ENCODE results near the gene CADPS. TPM values are rescaled to one million over a fixed set of nuclear protein-coding genes. Genes with fewer than 3 reads are reported as not detected.

CADPS gene
- total RNA-seq, 4 donors from 2014 or later = 0.31 to 14.4 (median 5.2) TPM

- no peak for TF ChIP-seq CTCF (IDR thresholded peaks at IDR 0.05)
- TF ChIP-seq EP300 (IDR thresholded peaks at IDR 0.05) = no peak
- no peak for TF ChIP-seq POLR2AphosphoS5 (IDR thresholded peaks at IDR 0.05)
- no peak for TF ChIP-seq POLR2A (IDR thresholded peaks at IDR 0.05)
- H3K36me3 ChIP-seq = no peaks in the 10 kb centered on the region
- no peaks in the 10 kb centered on the region for H3K27me3 ChIP-seq
- no peak overlapping the region for H3K27ac ChIP-seq
- no peaks in the 10 kb centered on the region for H3K4me1 ChIP-seq
- H3K9me3 ChIP-seq = no peaks in the 10 kb centered on the region
- WGBS, 2 donors (ENCODE audit: low coverage in 1 of 2) = 82 to 84% methylated on average over 2 to 3 of the region's 4 CpGs
- no peak overlapping the region for H3K4me3 ChIP-seq
- ATAC-seq = no peak
Measured at GRCh38 chr3:62462788-62463187, 412.4 kb downstream of the CADPS start.

- Histone ChIP-seq H3K27ac (no peak overlapping the region), H3K27me3 (no peaks in the 10 kb centered on the region), H3K36me3 (no peaks in the 10 kb centered on the region), H3K4me1 (no peaks in the 10 kb centered on the region), H3K4me3 (no peak overlapping the region), H3K9me3 (no peaks in the 10 kb centered on the region)
- no peak for TF ChIP-seq CTCF (IDR thresholded peaks at IDR 0.05)
- TF ChIP-seq POLR2AphosphoS5 (IDR thresholded peaks at IDR 0.05) = no peak
- TF ChIP-seq POLR2A (IDR thresholded peaks at IDR 0.05) = no peak
- TF ChIP-seq EP300 (IDR thresholded peaks at IDR 0.05) = no peak
- no peak for ATAC-seq
- 75 to 76% methylated on average over 11 to 16 of the region's 19 CpGs for WGBS, 2 donors (ENCODE audit: low coverage in 1 of 2)
Measured at GRCh38 chr3:62462104-62462762, 413.0 kb downstream of the CADPS start.

- Histone ChIP-seq H3K36me3 (no peaks in the 10 kb centered on the region), H3K27ac (no peak overlapping the region), H3K27me3 (peaks cover 13% of the 10 kb centered on the region), H3K4me3 (no peak overlapping the region), H3K4me1 (no peaks in the 10 kb centered on the region), H3K9me3 (no peaks in the 10 kb centered on the region)
- TF ChIP-seq POLR2A (IDR thresholded peaks at IDR 0.05) (no peak), POLR2AphosphoS5 (IDR thresholded peaks at IDR 0.05) (no peak)
- WGBS, 2 donors (ENCODE audit: low coverage in 1 of 2) = 36 to 88% methylated on average over 1 to 3 of the region's 4 CpGs
- no peak for ATAC-seq
Measured at GRCh38 chr3:62454916-62455315, 420.3 kb downstream of the CADPS start.

- peaks cover 13% of the 10 kb centered on the region for H3K27me3 ChIP-seq
- H3K9me3 ChIP-seq = no peaks in the 10 kb centered on the region
- no peaks in the 10 kb centered on the region for H3K4me1 ChIP-seq
- H3K36me3 ChIP-seq = no peaks in the 10 kb centered on the region
- 75 to 84% methylated on average over 5 to 6 of the region's 6 CpGs for WGBS, 2 donors (ENCODE audit: low coverage in 1 of 2)
- H3K4me3 ChIP-seq = no peak overlapping the region
- ATAC-seq = no peak
- TF ChIP-seq POLR2AphosphoS5 (IDR thresholded peaks at IDR 0.05) (no peak), POLR2A (IDR thresholded peaks at IDR 0.05) (no peak), CTCF (IDR thresholded peaks at IDR 0.05) (no peak), EP300 (IDR thresholded peaks at IDR 0.05) (no peak)
- H3K27ac ChIP-seq = no peak overlapping the region
Measured at GRCh38 chr3:62453448-62453847, 421.8 kb downstream of the CADPS start.

- no peaks in the 10 kb centered on the region for H3K4me1 ChIP-seq
- no peaks in the 10 kb centered on the region for H3K9me3 ChIP-seq
- peaks cover 13% of the 10 kb centered on the region for H3K27me3 ChIP-seq
- no peaks in the 10 kb centered on the region for H3K36me3 ChIP-seq
- no peak overlapping the region for H3K4me3 ChIP-seq
- H3K27ac ChIP-seq = no peak overlapping the region
- WGBS, 2 donors (ENCODE audit: low coverage in 1 of 2) = 48 to 59% methylated on average over 2 to 7 of the region's 8 CpGs
- no peak for TF ChIP-seq POLR2AphosphoS5 (IDR thresholded peaks at IDR 0.05)
- no peak for TF ChIP-seq CTCF (IDR thresholded peaks at IDR 0.05)
- no peak for TF ChIP-seq EP300 (IDR thresholded peaks at IDR 0.05)
- TF ChIP-seq POLR2A (IDR thresholded peaks at IDR 0.05) = no peak
- no peak for ATAC-seq
Measured at GRCh38 chr3:62451211-62451887, 423.9 kb downstream of the CADPS start.
